ENCODE measurements around the gene GATAD2A.

DNA sequence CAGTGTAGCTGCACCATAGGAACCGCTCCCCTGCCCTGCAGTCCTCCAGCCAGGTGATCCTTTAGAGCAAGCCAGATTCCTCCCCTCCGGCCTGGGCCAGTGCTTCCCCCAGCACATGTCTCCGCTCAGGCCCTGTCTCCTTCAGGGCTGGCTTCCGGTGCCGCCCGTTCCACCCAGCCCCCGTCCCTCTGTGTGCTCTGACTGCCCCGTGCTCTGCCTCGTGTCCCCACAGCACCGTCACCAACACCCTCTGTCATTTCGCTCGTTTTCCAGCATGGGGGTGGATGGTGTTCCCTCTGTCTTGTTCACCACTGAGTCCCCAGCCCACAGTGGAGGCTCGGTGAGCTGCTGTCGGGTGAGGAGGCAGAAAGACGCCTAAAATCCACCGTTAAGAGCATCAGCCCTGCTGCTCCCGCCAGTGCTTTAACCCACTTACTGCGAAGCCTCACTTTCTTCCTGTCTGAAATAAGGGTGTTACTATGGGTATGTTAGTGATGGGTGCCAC is 55.3 kb downstream of the GATAD2A start:
- TF ChIP-seq, protein P1, sequence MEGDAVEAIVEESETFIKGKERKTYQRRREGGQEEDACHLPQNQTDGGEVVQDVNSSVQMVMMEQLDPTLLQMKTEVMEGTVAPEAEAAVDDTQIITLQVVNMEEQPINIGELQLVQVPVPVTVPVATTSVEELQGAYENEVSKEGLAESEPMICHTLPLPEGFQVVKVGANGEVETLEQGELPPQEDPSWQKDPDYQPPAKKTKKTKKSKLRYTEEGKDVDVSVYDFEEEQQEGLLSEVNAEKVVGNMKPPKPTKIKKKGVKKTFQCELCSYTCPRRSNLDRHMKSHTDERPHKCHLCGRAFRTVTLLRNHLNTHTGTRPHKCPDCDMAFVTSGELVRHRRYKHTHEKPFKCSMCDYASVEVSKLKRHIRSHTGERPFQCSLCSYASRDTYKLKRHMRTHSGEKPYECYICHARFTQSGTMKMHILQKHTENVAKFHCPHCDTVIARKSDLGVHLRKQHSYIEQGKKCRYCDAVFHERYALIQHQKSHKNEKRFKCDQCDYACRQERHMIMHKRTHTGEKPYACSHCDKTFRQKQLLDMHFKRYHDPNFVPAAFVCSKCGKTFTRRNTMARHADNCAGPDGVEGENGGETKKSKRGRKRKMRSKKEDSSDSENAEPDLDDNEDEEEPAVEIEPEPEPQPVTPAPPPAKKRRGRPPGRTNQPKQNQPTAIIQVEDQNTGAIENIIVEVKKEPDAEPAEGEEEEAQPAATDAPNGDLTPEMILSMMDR (IDR thresholded peaks at IDR 0.05) = no peak
- no peak for TF ChIP-seq POLR2A (IDR thresholded peaks at IDR 0.05)
